Erythroblast (primary cell): ENCODE data around the gene SMURF1.

ENCODE experiments used
- GATA1 ChIP-seq: IDR thresholded peaks from 2 replicates; pipeline ENCODE4 v1.6.1; 2011; ENCODE audit warnings: low read depth, mild to moderate bottlenecking, control low read depth, low read length, moderate library complexity
- POLR2A ChIP-seq: IDR thresholded peaks from 2 replicates; pipeline ENCODE4 v1.6.1; 2011; ENCODE audit warnings: mild to moderate bottlenecking, low read length

GRCh38 chr7:99170065-99170729, 26.3 kb upstream of the SMURF1 start:
- TF ChIP-seq POLR2A: no peak
- no peak for TF ChIP-seq GATA1
